Measurements from ENCODE around the gene COL11A2. TPM values are rescaled to one million over a fixed set of nuclear protein-coding genes. Genes with fewer than 3 reads are reported as not detected.

The COL11A2 gene
- total and polyA plus RNA-seq, 2 of the 13 experiments (the other 11 are each of a cell fraction or from before 2014, with no cell fraction given): 0.55 TPM

- TF ChIP-seq PHF20 (CRISPR knock-in tag; IDR thresholded peaks at IDR 0.05): 0 out of 2 replicates have a peak, but pooled peaks have one; percentile 4
- TF ChIP-seq ZBTB21 (CRISPR knock-in tag; IDR thresholded peaks at IDR 0.05): no peak
- TF ChIP-seq NFE2L2 (IDR thresholded peaks at IDR 0.05; ENCODE audit: low read length): no peak
- peak; percentile 47; the same call in 1 of the 2 replicates for TF ChIP-seq NR2F6 (IDR thresholded peaks at IDR 0.05)
- TF ChIP-seq NR2F6 (CRISPR knock-in tag; IDR thresholded peaks at IDR 0.05): peak; percentile 44; the same call in 1 of the 2 replicates
- TF ChIP-seq ZC3H4 (CRISPR knock-in tag; IDR thresholded peaks at IDR 0.05; ENCODE audit: borderline replicate concordance): no peak
- TF ChIP-seq ZNF275 (CRISPR knock-in tag; IDR thresholded peaks at IDR 0.05; ENCODE audit: borderline replicate concordance): no peak
- TF ChIP-seq SAFB2 (CRISPR knock-in tag; IDR thresholded peaks at IDR 0.05; ENCODE audit: borderline replicate concordance, low read depth): peak; percentile 42; the same call in 1 of the 2 replicates
- TF ChIP-seq CENPT (CRISPR knock-in tag; IDR thresholded peaks at IDR 0.05; ENCODE audit: low read depth): peak; percentile 58; the same call in 1 of the 2 replicates
- peak; percentile 22; the same call in 1 of the 2 replicates for TF ChIP-seq IRF9 (CRISPR knock-in tag; IDR thresholded peaks at IDR 0.05; ENCODE audit: borderline replicate concordance)
- no peak for TF ChIP-seq CC2D1A (CRISPR knock-in tag; IDR thresholded peaks at IDR 0.05)
- TF ChIP-seq ZNF296 (CRISPR knock-in tag; conservative IDR thresholded peaks at IDR 0.05): peak; percentile 97
- 0 out of 2 replicates have a peak, but pooled peaks have one; percentile 61 for TF ChIP-seq ZIK1 (CRISPR knock-in tag; IDR thresholded peaks at IDR 0.05; ENCODE audit: borderline replicate concordance, low read depth)
- TF ChIP-seq ZNF431 (CRISPR knock-in tag; IDR thresholded peaks at IDR 0.05; ENCODE audit: borderline replicate concordance, low read depth): 0 out of 2 replicates have a peak, but pooled peaks have one; percentile 23
- no peak for TF ChIP-seq BRCA1 (CRISPR knock-in tag; IDR thresholded peaks at IDR 0.05)
- TF ChIP-seq SIN3A (IDR thresholded peaks at IDR 0.05; ENCODE audit: borderline replicate concordance, low read depth, low read length): peak; percentile 82; the same call in 1 of the 2 replicates
- 0 out of 2 replicates have a peak, but pooled peaks have one; percentile 9 for TF ChIP-seq STAG1 (CRISPR knock-in tag; IDR thresholded peaks at IDR 0.05)
- peak; percentile 48; the same call in 1 of the 2 replicates for TF ChIP-seq RBFOX2 (IDR thresholded peaks at IDR 0.05; ENCODE audit: low read depth, low read length)
- TF ChIP-seq SIX4 (CRISPR knock-in tag; IDR thresholded peaks at IDR 0.05): 0 out of 2 replicates have a peak, but pooled peaks have one; percentile 4
- TF ChIP-seq ESRRA (CRISPR knock-in tag; IDR thresholded peaks at IDR 0.05; ENCODE audit: low read depth): peak; percentile 13; the same call in 1 of the 2 replicates
- TF ChIP-seq YEATS4 (CRISPR knock-in tag; IDR thresholded peaks at IDR 0.05; ENCODE audit: borderline replicate concordance): no peak
- TF ChIP-seq KAT7 (CRISPR knock-in tag; IDR thresholded peaks at IDR 0.05; ENCODE audit: borderline replicate concordance): peak; percentile 30; the same call in 1 of the 2 replicates
- TF ChIP-seq HHEX (CRISPR knock-in tag; IDR thresholded peaks at IDR 0.05): 0 out of 2 replicates have a peak, but pooled peaks have one; percentile 38
- TF ChIP-seq ATF3 (CRISPR knock-in tag; IDR thresholded peaks at IDR 0.05): 0 out of 2 replicates have a peak, but pooled peaks have one; percentile 13
- TF ChIP-seq ISL2 (CRISPR knock-in tag; IDR thresholded peaks at IDR 0.05): no peak
These were observed 8.9 kb upstream of the COL11A2 start (continued) for GRCh38 chr6:33201147-33201545.
